WTC11 (cell line): Measurements from ENCODE around the gene PGBD5. TPM values are rescaled to one million over a fixed set of nuclear protein-coding genes. Genes with fewer than 3 reads are reported as not detected.

Experiments used
- ATAC-seq: fragments of 200-7000 bp; cut with Tn5 transposase; 2 replicates; pipeline ENCODE4 v1.10.0; 2021; ENCODE audit warnings: mild to moderate bottlenecking, moderate library complexity
- CTCF ChIA-PET: fragments of 300-600 bp; sonication (Branson Sonifier 250); formaldehyde crosslinking; loops from one replicate; lab custom pipeline; 2021; ENCODE audit warnings: antibody characterized with exemption; lab: Charles Lee
- POLR2A ChIA-PET: fragments of 350-600 bp; sonication (Branson Sonifier 250); formaldehyde crosslinking; loops from one replicate; lab custom pipeline; 2021; ENCODE audit warnings: antibody characterized with exemption; lab: Charles Lee
- DNase-seq: peaks from one replicate; pipeline ENCODE4 v3.0.0; 2021; ENCODE audit warnings: low spot score
- H3K27ac Mint-ChIP-seq: 2 replicates; pipeline ENCODE4 v1.8.0; 2021; ENCODE audit warnings: mixed read lengths
- H3K27me3 Mint-ChIP-seq: 2 replicates; pipeline ENCODE4 v1.8.0; 2021; ENCODE audit warnings: low read depth, mild to moderate bottlenecking, moderate library complexity, mixed read lengths
- H3K36me3 Mint-ChIP-seq: 2 replicates; pipeline ENCODE4 v1.8.0; 2021; ENCODE audit warnings: mixed read lengths
- H3K4me1 Mint-ChIP-seq: 2 replicates; pipeline ENCODE4 v1.8.0; 2022; ENCODE audit warnings: mixed read lengths
- H3K4me3 Mint-ChIP-seq: 2 replicates; pipeline ENCODE4 v1.8.0; 2021; ENCODE audit warnings: mild to moderate bottlenecking, moderate library complexity, mixed read lengths
- H3K9me3 Mint-ChIP-seq: 2 replicates; pipeline ENCODE4 v1.8.0; 2021; ENCODE audit warnings: mixed read lengths
- EMX1 ChIP-seq: fragments of 250-450 bp; sonication (Bioruptor Pico); IDR thresholded peaks from 2 replicates; pipeline ENCODE4 v1.8.0; 2021; ENCODE audit warnings: mild to moderate bottlenecking
- ETV6 ChIP-seq: sonication (generic); formaldehyde crosslinking; IDR thresholded peaks from 2 replicates; pipeline ENCODE4 v1.8.1; 2022; ENCODE audit warnings: mild to moderate bottlenecking, missing genetic modification reagents
- GABPB1 ChIP-seq: sonication (generic); formaldehyde crosslinking; IDR thresholded peaks from 2 replicates; pipeline ENCODE4 v1.8.1; 2023; ENCODE audit warnings: mild to moderate bottlenecking, missing genetic modification reagents
- IRF2 ChIP-seq: sonication (generic); formaldehyde crosslinking; IDR thresholded peaks from 2 replicates; pipeline ENCODE4 v1.8.0; 2022; ENCODE audit warnings: low read depth, missing genetic modification reagents, borderline replicate concordance
- RORB ChIP-seq: fragments of 250-450 bp; sonication (Bioruptor Pico); IDR thresholded peaks from 2 replicates; pipeline ENCODE4 v1.9.0; 2021; ENCODE audit warnings: mild to moderate bottlenecking
- ZNF138 ChIP-seq: sonication (generic); formaldehyde crosslinking; conservative IDR thresholded peaks from 2 replicates; pipeline ENCODE4 v1.8.1; 2022; ENCODE audit warnings: mild to moderate bottlenecking, moderate library complexity, missing genetic modification reagents
- ZNF219 ChIP-seq: sonication (generic); formaldehyde crosslinking; IDR thresholded peaks from 2 replicates; pipeline ENCODE4 v1.8.0; 2023; ENCODE audit warnings: missing genetic modification reagents, mild to moderate bottlenecking, borderline replicate concordance
- ZNF232 ChIP-seq: sonication (generic); formaldehyde crosslinking; IDR thresholded peaks from 2 replicates; pipeline ENCODE4 v1.8.0; 2022; ENCODE audit warnings: mild to moderate bottlenecking, missing genetic modification reagents
- ZNF263 ChIP-seq: sonication (generic); formaldehyde crosslinking; IDR thresholded peaks from 2 replicates; pipeline ENCODE4 v1.8.1; 2022; ENCODE audit warnings: low read depth, mild to moderate bottlenecking, moderate library complexity, missing genetic modification reagents
- total RNA-seq: library from RNA; stranded (reverse); gene quantifications from 3 replicates; pipeline ENCODE4 v1.2.3, GENCODE V29; 2021
- TF ChIP-seq, protein P1 (sequence below): sonication (generic); formaldehyde crosslinking; IDR thresholded peaks from 2 replicates; pipeline ENCODE4 v1.8.1; 2022; ENCODE audit warnings: missing genetic modification reagents, borderline replicate concordance
- TF ChIP-seq, protein P2 (sequence below): sonication (generic); formaldehyde crosslinking; IDR thresholded peaks from 2 replicates; pipeline ENCODE4 v1.8.0; 2023; ENCODE audit warnings: mild to moderate bottlenecking, missing genetic modification reagents
- TF ChIP-seq, protein P3 (sequence below): sonication (generic); formaldehyde crosslinking; IDR thresholded peaks from 2 replicates; pipeline ENCODE4 v1.8.1; 2023; ENCODE audit warnings: mild to moderate bottlenecking, missing genetic modification reagents
- TF ChIP-seq, protein P4 (sequence below): sonication (generic); formaldehyde crosslinking; IDR thresholded peaks from 2 replicates; pipeline ENCODE4 v1.8.1; 2022; ENCODE audit warnings: mild to moderate bottlenecking, moderate library complexity, missing genetic modification reagents
- TF ChIP-seq, protein P5 (sequence below): sonication (generic); formaldehyde crosslinking; IDR thresholded peaks from 2 replicates; pipeline ENCODE4 v1.8.1; 2023; ENCODE audit warnings: mild to moderate bottlenecking, missing genetic modification reagents, borderline replicate concordance

PGBD5 gene
- total RNA-seq, 1 experiment from 2014 or later: 23.8 TPM

DNA sequence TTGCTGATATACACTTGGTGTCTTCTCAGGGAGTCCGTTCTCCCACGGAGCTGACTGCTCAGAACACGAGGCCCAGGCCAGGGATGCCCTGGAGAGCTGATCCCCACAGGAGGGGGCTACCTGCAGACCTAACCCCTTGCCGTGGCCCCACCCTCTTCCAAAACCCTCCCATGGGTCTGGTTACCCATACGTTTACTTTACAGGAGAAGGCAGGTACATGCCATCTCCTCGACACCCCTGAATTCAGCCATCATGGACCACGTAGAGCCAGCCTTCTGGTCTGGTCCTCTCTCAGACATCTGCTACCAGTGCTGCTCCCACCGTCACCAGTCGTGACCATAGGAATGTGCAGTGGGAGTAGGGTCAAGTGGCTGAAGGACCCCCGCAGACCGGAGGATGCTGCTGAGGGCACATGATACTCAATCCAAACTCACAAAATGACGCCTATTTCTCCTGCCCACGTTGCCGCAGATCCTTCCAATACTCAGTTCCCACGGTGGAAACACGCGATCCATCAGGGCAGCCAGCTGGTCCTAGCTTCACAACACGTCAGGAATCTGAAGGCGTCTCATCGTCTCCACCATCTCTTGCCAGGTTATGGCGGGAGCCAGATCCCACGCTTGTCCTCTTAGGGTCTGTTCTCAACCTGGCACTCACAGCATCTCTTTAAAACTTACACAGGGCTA lies 26.7 kb downstream of the PGBD5 start (continued):
- TF ChIP-seq, protein P1, sequence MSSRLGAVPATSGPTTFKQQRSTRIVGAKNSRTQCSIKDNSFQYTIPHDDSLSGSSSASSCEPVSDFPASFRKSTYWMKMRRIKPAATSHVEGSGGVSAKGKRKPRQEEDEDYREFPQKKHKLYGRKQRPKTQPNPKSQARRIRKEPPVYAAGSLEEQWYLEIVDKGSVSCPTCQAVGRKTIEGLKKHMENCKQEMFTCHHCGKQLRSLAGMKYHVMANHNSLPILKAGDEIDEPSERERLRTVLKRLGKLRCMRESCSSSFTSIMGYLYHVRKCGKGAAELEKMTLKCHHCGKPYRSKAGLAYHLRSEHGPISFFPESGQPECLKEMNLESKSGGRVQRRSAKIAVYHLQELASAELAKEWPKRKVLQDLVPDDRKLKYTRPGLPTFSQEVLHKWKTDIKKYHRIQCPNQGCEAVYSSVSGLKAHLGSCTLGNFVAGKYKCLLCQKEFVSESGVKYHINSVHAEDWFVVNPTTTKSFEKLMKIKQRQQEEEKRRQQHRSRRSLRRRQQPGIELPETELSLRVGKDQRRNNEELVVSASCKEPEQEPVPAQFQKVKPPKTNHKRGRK: no peak
- TF ChIP-seq, protein P2, sequence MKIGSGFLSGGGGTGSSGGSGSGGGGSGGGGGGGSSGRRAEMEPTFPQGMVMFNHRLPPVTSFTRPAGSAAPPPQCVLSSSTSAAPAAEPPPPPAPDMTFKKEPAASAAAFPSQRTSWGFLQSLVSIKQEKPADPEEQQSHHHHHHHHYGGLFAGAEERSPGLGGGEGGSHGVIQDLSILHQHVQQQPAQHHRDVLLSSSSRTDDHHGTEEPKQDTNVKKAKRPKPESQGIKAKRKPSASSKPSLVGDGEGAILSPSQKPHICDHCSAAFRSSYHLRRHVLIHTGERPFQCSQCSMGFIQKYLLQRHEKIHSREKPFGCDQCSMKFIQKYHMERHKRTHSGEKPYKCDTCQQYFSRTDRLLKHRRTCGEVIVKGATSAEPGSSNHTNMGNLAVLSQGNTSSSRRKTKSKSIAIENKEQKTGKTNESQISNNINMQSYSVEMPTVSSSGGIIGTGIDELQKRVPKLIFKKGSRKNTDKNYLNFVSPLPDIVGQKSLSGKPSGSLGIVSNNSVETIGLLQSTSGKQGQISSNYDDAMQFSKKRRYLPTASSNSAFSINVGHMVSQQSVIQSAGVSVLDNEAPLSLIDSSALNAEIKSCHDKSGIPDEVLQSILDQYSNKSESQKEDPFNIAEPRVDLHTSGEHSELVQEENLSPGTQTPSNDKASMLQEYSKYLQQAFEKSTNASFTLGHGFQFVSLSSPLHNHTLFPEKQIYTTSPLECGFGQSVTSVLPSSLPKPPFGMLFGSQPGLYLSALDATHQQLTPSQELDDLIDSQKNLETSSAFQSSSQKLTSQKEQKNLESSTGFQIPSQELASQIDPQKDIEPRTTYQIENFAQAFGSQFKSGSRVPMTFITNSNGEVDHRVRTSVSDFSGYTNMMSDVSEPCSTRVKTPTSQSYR: no peak
- no peak for TF ChIP-seq ZNF138

DNA sequence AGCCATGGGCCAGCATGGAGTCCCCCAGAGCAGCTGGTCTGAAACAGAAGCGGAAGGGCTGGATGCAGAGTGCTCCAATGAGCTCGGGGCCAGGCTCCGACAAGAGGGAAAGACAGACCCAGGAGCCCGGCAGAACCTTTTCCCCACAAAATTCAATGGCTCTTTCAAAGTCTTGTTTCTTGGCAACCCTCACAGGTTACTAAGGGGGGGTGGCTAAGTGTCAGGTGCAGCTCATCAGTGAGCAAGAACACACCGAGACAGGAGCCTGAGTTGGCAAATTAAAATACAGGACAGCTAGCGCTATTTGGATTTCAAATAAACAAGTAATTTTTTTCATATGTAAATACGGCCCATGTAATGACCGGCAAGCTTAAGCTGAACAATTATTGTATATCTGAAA lies 27.3 kb downstream of the PGBD5 start:
- TF ChIP-seq ZNF219 (no peak), ETV6 (no peak)
- TF ChIP-seq, protein P3, sequence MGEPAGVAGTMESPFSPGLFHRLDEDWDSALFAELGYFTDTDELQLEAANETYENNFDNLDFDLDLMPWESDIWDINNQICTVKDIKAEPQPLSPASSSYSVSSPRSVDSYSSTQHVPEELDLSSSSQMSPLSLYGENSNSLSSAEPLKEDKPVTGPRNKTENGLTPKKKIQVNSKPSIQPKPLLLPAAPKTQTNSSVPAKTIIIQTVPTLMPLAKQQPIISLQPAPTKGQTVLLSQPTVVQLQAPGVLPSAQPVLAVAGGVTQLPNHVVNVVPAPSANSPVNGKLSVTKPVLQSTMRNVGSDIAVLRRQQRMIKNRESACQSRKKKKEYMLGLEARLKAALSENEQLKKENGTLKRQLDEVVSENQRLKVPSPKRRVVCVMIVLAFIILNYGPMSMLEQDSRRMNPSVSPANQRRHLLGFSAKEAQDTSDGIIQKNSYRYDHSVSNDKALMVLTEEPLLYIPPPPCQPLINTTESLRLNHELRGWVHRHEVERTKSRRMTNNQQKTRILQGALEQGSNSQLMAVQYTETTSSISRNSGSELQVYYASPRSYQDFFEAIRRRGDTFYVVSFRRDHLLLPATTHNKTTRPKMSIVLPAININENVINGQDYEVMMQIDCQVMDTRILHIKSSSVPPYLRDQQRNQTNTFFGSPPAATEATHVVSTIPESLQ (CRISPR knock-in tag): no peak
- ATAC-seq (no peak), DNase-seq (no peak)
- Mint-ChIP-seq H3K4me1 (peaks cover 48% of the 10 kb centered on the region), H3K36me3 (peaks cover 1% of the 10 kb centered on the region; the same call in 1 of the 2 replicates), H3K9me3 (peaks cover 1% of the 10 kb centered on the region; the same call in 1 of the 2 replicates), H3K27me3 (no peaks in the 10 kb centered on the region), H3K27ac (no peak overlapping the region), H3K4me3 (no peak overlapping the region)
- ChIA-PET POLR2A (no interaction called here), CTCF (interaction anchor here (1.2 to 1.4 kb wide), 2 partner anchors 25 to 243 kb away, joined by 3 to 4 read pairs; no protein-coding TSS in a partner anchor)

DNA sequence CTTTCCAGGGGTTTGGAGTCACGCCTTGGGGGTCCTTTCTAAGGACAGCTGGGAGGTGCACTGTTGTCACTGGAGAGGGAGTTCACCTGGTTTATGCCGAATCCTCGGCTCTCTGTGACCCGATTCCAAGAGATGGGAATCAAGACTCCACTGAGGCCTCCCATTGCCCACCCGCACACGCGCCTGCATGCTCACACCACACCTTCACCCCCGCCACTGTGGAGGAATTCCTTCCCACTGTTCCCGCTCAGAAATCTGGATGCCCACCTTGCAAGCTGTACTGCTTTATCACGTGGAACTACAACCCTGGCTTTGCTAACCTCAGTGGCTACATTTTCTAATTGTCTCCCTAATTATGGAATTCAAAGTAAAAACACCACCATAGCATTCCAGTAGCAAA lies 29.2 kb downstream of the PGBD5 start:
- ATAC-seq: no peak
- Mint-ChIP-seq H3K27ac (no peak overlapping the region; the same call in 1 of the 2 replicates), H3K4me3 (no peak overlapping the region), H3K27me3 (no peaks in the 10 kb centered on the region), H3K9me3 (no peaks in the 10 kb centered on the region), H3K4me1 (peaks cover 55% of the 10 kb centered on the region), H3K36me3 (no peaks in the 10 kb centered on the region; the same call in 1 of the 2 replicates)
- TF ChIP-seq IRF2 (CRISPR knock-in tag): no peak
- no peak for TF ChIP-seq GABPB1 (CRISPR knock-in tag)
- no peak for TF ChIP-seq ZNF263 (CRISPR knock-in tag)
- no peak for TF ChIP-seq EMX1 (CRISPR knock-in tag)
- no peak for TF ChIP-seq RORB (CRISPR knock-in tag)
- TF ChIP-seq, protein P4, sequence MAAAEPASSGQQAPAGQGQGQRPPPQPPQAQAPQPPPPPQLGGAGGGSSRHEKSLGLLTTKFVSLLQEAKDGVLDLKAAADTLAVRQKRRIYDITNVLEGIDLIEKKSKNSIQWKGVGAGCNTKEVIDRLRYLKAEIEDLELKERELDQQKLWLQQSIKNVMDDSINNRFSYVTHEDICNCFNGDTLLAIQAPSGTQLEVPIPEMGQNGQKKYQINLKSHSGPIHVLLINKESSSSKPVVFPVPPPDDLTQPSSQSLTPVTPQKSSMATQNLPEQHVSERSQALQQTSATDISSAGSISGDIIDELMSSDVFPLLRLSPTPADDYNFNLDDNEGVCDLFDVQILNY: no peak
- no peak for TF ChIP-seq ZNF232 (CRISPR knock-in tag)
- TF ChIP-seq, protein P5, sequence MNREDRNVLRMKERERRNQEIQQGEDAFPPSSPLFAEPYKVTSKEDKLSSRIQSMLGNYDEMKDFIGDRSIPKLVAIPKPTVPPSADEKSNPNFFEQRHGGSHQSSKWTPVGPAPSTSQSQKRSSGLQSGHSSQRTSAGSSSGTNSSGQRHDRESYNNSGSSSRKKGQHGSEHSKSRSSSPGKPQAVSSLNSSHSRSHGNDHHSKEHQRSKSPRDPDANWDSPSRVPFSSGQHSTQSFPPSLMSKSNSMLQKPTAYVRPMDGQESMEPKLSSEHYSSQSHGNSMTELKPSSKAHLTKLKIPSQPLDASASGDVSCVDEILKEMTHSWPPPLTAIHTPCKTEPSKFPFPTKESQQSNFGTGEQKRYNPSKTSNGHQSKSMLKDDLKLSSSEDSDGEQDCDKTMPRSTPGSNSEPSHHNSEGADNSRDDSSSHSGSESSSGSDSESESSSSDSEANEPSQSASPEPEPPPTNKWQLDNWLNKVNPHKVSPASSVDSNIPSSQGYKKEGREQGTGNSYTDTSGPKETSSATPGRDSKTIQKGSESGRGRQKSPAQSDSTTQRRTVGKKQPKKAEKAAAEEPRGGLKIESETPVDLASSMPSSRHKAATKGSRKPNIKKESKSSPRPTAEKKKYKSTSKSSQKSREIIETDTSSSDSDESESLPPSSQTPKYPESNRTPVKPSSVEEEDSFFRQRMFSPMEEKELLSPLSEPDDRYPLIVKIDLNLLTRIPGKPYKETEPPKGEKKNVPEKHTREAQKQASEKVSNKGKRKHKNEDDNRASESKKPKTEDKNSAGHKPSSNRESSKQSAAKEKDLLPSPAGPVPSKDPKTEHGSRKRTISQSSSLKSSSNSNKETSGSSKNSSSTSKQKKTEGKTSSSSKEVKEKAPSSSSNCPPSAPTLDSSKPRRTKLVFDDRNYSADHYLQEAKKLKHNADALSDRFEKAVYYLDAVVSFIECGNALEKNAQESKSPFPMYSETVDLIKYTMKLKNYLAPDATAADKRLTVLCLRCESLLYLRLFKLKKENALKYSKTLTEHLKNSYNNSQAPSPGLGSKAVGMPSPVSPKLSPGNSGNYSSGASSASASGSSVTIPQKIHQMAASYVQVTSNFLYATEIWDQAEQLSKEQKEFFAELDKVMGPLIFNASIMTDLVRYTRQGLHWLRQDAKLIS (CRISPR knock-in tag): no peak
- ChIA-PET CTCF (interaction anchor here (0.7 to 1.6 kb wide), 2 partner anchors 30 to 185 kb away, joined by 3 to 4 read pairs; no protein-coding TSS in a partner anchor), POLR2A (interaction anchor here (0.6 kb wide), 1 partner anchor 193 kb away, joined by 3 read pairs; no protein-coding TSS in a partner anchor)
- DNase-seq: no peak
